22Rv1 (cell line): ENCODE results near the gene CDK5RAP3.

Source experiments
- ZFX ChIP-seq: fragments of 450-650 bp; IDR thresholded peaks from 2 replicates; pipeline ENCODE4 v1.6.1; 2017; ENCODE audit warnings: antibody characterized with exemption, borderline replicate concordance
- TF ChIP-seq, protein P1 (sequence below): fragments of 450-650 bp; IDR thresholded peaks from 2 replicates; pipeline ENCODE4 v1.5.1; 2017; ENCODE audit warnings: mild to moderate bottlenecking

GRCh38 chr17:47949197-47949759, 21.6 kb upstream of the CDK5RAP3 start:
- TF ChIP-seq, protein P1, sequence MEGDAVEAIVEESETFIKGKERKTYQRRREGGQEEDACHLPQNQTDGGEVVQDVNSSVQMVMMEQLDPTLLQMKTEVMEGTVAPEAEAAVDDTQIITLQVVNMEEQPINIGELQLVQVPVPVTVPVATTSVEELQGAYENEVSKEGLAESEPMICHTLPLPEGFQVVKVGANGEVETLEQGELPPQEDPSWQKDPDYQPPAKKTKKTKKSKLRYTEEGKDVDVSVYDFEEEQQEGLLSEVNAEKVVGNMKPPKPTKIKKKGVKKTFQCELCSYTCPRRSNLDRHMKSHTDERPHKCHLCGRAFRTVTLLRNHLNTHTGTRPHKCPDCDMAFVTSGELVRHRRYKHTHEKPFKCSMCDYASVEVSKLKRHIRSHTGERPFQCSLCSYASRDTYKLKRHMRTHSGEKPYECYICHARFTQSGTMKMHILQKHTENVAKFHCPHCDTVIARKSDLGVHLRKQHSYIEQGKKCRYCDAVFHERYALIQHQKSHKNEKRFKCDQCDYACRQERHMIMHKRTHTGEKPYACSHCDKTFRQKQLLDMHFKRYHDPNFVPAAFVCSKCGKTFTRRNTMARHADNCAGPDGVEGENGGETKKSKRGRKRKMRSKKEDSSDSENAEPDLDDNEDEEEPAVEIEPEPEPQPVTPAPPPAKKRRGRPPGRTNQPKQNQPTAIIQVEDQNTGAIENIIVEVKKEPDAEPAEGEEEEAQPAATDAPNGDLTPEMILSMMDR, result peak; percentile 98
- TF ChIP-seq ZFX, result no peak
